ENCODE results near the gene APC. TPM values are rescaled to one million over a fixed set of nuclear protein-coding genes. Genes with fewer than 3 reads are reported as not detected.

APC gene
- total and polyA plus RNA-seq, 2 donors (not counting 3 experiments of a cell fraction or from before 2014, with no cell fraction given) = 11.2 to 39.6 TPM

GRCh38 chr5:112763165-112763564 lies 25.5 kb downstream of the APC start:
- no peaks in the 10 kb centered on the region for H3K79me2 ChIP-seq (ENCODE audit: control insufficient read depth, insufficient read depth, low read length)
- no peaks in the 10 kb centered on the region for H3K9me3 ChIP-seq (replicated peaks; ENCODE audit: control insufficient read depth, insufficient read depth, low read length)
- H3K27me3 ChIP-seq (ENCODE audit: control insufficient read depth in 2 of 2, insufficient read depth in 2 of 2, low read length in 2 of 2) = no peaks in the 10 kb centered on the region
- ChIA-PET CTCF (interaction anchor here (0.9 to 1.3 kb wide), 2 partner anchors 15 to 85 kb away, joined by 3 to 4 read pairs; no protein-coding TSS in a partner anchor), POLR2A (no interaction called here)
- TF ChIP-seq MYC (IDR thresholded peaks at IDR 0.05; ENCODE audit: low read depth, low read length) (no peak), GATA2 (IDR thresholded peaks at IDR 0.05; ENCODE audit: insufficient read depth, insufficient read length, low read depth, low read length) (no peak), EZH2 (IDR thresholded peaks at IDR 0.05; ENCODE audit: borderline replicate concordance, low read depth, low read length, severe bottlenecking) (no peak)
- H3K9me1 ChIP-seq (replicated peaks; ENCODE audit: control insufficient read depth, extremely low read depth, insufficient read depth, low read length) = no peaks in the 10 kb centered on the region
- DNase-seq (ENCODE audit: low read depth, low spot score) (no peak), FAIRE-seq (no peak)
- no peak overlapping the region for H3K27ac ChIP-seq (ENCODE audit: insufficient read depth, low read depth, low read length)
- intact Hi-C loops (cut with micrococcal nuclease) (no loop called here), dilution Hi-C loops (cut with MboI; ENCODE audit: extremely low pct_ligation_motif_present, low sequenced_read_pairs) (no loop called here)
- no peak overlapping the region for H2AFZ ChIP-seq (ENCODE audit: low read depth, low read length)
- no peak overlapping the region for H3K9ac ChIP-seq (replicated peaks; ENCODE audit: extremely low read depth, insufficient read depth, low read length)
- peaks cover 0 to 3% of the 10 kb centered on the region in 2 experiments for H3K36me3 ChIP-seq (ENCODE audit: control insufficient read depth in 2 of 2, extremely low read depth in 1 of 2, insufficient read depth in 2 of 2, low read length in 2 of 2)
- H3K4me2 ChIP-seq (ENCODE audit: insufficient read depth, low read length) = no peak overlapping the region
- peaks cover 2% of the 10 kb centered on the region for H4K20me1 ChIP-seq (replicated peaks; ENCODE audit: control insufficient read depth, extremely low read depth, insufficient read depth, low read length)
- no peaks in the 10 kb centered on the region for H3K4me1 ChIP-seq (ENCODE audit: control insufficient read depth, extremely low read depth, insufficient read depth, low read length)
- no TSS peak for BruUV-seq (replicated peaks)
- no peak overlapping the region for H3K4me3 ChIP-seq (replicated peaks in 1 of 3; ENCODE audit: insufficient read depth in 1 of 3, low read depth in 1 of 3, low read length in 3 of 3)

- intact Hi-C loops (cut with micrococcal nuclease) = no loop called here
- Histone ChIP-seq H3K9me1 (replicated peaks; ENCODE audit: control insufficient read depth, extremely low read depth, insufficient read depth, low read length) (no peaks in the 10 kb centered on the region), H3K27ac (ENCODE audit: insufficient read depth, low read depth, low read length) (no peak overlapping the region), H3K79me2 (ENCODE audit: control insufficient read depth, insufficient read depth, low read length) (peaks cover 2% of the 10 kb centered on the region), H3K9me3 (replicated peaks; ENCODE audit: control insufficient read depth, insufficient read depth, low read length) (no peaks in the 10 kb centered on the region), H3K4me1 (ENCODE audit: control insufficient read depth, extremely low read depth, insufficient read depth, low read length) (no peaks in the 10 kb centered on the region), H3K9ac (replicated peaks; ENCODE audit: extremely low read depth, insufficient read depth, low read length) (no peak overlapping the region), H3K4me2 (ENCODE audit: insufficient read depth, low read length) (no peak overlapping the region), H3K27me3 (ENCODE audit: control insufficient read depth in 2 of 2, insufficient read depth in 2 of 2, low read length in 2 of 2) (no peaks in the 10 kb centered on the region), H3K36me3 (ENCODE audit: control insufficient read depth in 2 of 2, extremely low read depth in 1 of 2, insufficient read depth in 2 of 2, low read length in 2 of 2) (peaks cover 0 to 4% of the 10 kb centered on the region in 2 experiments), H4K20me1 (replicated peaks; ENCODE audit: control insufficient read depth, extremely low read depth, insufficient read depth, low read length) (no peaks in the 10 kb centered on the region), H3K4me3 (replicated peaks in 1 of 3; ENCODE audit: insufficient read depth in 1 of 3, low read depth in 1 of 3, low read length in 3 of 3) (no peak overlapping the region), H2AFZ (ENCODE audit: low read depth, low read length) (no peak overlapping the region)
- ChIA-PET CTCF (interaction anchor here (1.1 to 2.9 kb wide), 4 partner anchors 15 to 81 kb away, joined by 3 to 12 read pairs (median 4); no protein-coding TSS in a partner anchor), POLR2A (no interaction called here)
- no TSS peak for BruUV-seq (replicated peaks)
- dilution Hi-C loops (cut with MboI; ENCODE audit: extremely low pct_ligation_motif_present, low sequenced_read_pairs) = no loop called here
- DNase-seq (ENCODE audit: low read depth, low spot score) = no peak
- no peak for FAIRE-seq
- TF ChIP-seq JUN (IDR thresholded peaks at IDR 0.05; ENCODE audit: borderline replicate concordance, insufficient read depth, insufficient read length, low read depth) (no peak), POLR2A (IDR thresholded peaks at IDR 0.05; ENCODE audit: low read depth, low read length) (no peak), EZH2 (IDR thresholded peaks at IDR 0.05; ENCODE audit: borderline replicate concordance, low read depth, low read length, severe bottlenecking) (no peak), MYC (IDR thresholded peaks at IDR 0.05; ENCODE audit: low read depth, low read length) (no peak), FOS (IDR thresholded peaks at IDR 0.05; ENCODE audit: borderline replicate concordance, insufficient read depth, low read length) (no peak), CTCF (IDR thresholded peaks at IDR 0.05; ENCODE audit: extremely low read depth in 1 of 2, insufficient read depth in 1 of 2, low read depth in 1 of 2, low read length in 2 of 2) (no peak), GATA2 (IDR thresholded peaks at IDR 0.05; ENCODE audit: insufficient read depth, insufficient read length, low read depth, low read length) (no peak), POLR2AphosphoS5 (IDR thresholded peaks at IDR 0.05; ENCODE audit: insufficient read depth, low read depth, low read length) (no peak), MAX (IDR thresholded peaks at IDR 0.05; ENCODE audit: insufficient read depth, insufficient read length) (no peak)
Measured at GRCh38 chr5:112772124-112772523, 34.4 kb downstream of the APC start.

Measured in endothelial cell of umbilical vein (primary cell).